ENCODE data around the gene PRKAG2.
"Not testable (repeated sequence)": the region's sequence is repeated elsewhere in the genome, so short reads cannot be mapped to it uniquely, and the experiment has no call there.

PRKAG2 gene

GRCh38 chr7:151876899-151877777 lies at the start of gene PRKAG2:
PRKAG2 (minus strand) TSS chr7:151877115; CDS start chr7:151876620, 495 bp downstream.
- FAIRE-seq: no peak

GRCh38 chr7:151926336-151926712 lies 49.4 kb upstream of the PRKAG2 start:
- FAIRE-seq: no peak

- no peak for FAIRE-seq
Measured at GRCh38 chr7:151925446-151926335, 48.8 kb upstream of the PRKAG2 start.

- FAIRE-seq: no peak
Measured at GRCh38 chr7:151924508-151924907, 47.6 kb upstream of the PRKAG2 start.

- no peak for FAIRE-seq
Measured at GRCh38 chr7:151924001-151924400, 47.1 kb upstream of the PRKAG2 start.

DNA sequence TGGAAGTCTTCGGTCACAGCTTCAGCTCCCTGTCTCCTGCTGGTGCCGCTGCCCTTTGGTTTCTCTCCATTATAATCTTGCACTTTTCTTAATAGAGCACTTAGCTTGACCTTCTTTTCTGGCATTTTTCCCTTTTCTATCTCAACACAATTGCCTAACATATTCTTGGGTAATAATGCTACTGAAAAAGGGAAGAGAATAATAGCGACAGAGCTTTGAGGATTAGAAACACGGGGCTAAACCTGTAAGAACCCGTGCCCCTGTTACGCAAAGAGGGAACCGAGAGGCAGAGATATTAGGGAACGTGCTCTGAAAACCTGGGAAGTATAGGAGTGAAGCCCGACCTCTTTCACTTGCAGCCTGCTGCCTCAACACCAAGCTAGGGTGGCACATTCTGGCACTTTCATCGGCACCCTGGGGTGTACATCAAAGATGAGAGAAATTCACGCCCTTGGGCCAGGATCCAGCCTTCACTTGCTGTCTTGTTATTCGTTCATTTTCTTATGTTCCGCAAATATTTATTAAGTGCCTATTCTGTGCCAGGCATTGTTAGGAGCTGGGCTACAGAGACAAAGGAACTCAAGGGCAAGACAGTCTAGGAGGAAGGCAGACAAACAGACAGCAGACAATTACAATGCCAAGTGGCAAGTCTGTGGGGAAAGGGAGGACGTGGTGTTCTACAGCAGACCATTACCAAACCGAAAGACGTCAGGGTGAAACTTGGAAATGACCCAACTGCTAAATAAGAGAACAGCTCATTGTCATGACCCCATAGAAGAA lies 46.4 kb upstream of the PRKAG2 start:
- FAIRE-seq: no peak

GRCh38 chr7:151921451-151921850 lies 44.5 kb upstream of the PRKAG2 start:
- no peak for FAIRE-seq

DNA sequence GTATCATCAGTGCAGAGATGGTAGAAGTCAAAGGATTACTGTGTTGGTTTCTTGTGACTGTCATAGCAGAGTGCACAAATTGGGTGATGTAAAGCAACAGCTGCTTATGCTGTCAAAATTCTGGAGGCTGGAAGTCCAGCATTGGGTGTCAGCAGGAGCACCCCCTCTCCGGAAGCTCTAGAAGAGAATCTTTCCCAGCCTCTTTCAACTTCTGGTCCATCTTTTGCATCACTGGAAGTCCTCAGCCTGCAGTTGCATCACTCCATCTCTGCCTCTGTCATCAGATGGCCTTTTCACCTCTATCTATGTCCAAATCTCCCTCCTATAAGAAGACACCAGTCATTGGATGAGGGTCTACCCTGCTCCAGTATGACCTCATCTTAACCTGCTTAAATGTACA lies 43.6 kb upstream of the PRKAG2 start:
- no peak for FAIRE-seq

DNA sequence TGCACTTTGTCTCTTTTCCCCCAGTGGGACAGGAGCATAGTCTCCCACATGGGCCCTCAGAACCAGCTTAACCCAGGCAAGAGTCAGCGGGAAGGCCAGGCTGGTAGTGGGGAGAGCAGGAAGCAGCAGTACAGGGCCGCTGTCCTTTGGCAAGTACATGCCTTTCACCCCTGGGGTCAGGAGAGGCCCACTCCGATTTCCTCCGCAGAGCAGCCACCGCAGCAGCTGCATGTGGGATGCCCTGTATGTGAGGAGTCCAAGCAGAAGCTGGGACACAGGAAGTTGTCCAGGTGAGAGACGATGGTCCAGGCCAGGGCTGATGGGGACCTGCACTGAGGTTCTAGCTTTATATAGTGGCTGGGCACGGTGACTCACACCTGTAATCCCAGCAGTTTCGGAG lies 42.7 kb upstream of the PRKAG2 start:
- no peak for FAIRE-seq

GRCh38 chr7:151918510-151918843 lies 41.6 kb upstream of the PRKAG2 start:
- no peak for FAIRE-seq

- FAIRE-seq: no peak
Measured at GRCh38 chr7:151917791-151918509, 41.0 kb upstream of the PRKAG2 start.

DNA sequence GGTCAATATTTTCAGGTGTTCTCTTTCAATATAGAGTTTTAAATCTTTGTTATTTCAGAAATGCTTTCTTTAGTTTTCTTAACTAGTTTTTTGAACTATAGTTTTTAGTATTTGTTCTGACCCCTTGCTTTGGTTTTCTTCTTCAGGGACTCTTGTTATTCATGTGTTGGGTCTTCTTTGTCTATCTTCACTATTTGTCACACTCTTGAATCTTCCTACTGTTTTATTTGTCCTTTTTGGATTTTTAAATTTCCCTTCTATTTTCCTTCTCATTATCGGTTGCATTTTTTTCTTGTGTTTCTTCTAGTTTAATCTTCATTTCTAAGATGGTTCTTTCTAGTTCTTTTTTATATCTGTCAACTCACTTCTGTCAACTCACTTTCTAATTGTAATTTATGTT lies 37.1 kb upstream of the PRKAG2 start:
- no peak for FAIRE-seq

DNA sequence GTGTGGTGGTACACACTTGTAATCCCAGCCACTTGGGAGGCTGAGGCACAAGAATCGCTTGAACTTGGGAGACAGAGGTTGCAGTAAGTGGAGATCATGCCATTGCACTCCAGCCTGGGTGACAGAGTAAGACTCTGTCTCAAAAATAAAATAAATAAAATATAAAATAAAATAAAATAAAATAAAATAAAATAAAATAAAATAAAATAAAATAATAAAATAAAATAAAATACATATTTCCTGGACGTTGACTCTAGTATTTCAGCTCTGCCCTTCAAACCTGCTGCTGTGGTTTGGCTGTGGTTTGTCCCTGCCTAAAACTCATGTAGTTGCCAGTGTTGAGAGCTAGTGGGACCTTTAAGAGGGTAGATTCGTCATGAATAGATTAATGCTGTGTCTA lies 33.7 kb upstream of the PRKAG2 start:
- peak; percentile 38 for FAIRE-seq

- FAIRE-seq: not testable (repeated sequence)
Measured at GRCh38 chr7:151907115-151907514, 30.2 kb upstream of the PRKAG2 start.

- no peak for FAIRE-seq
Measured at GRCh38 chr7:151905766-151906165, 28.9 kb upstream of the PRKAG2 start.

DNA sequence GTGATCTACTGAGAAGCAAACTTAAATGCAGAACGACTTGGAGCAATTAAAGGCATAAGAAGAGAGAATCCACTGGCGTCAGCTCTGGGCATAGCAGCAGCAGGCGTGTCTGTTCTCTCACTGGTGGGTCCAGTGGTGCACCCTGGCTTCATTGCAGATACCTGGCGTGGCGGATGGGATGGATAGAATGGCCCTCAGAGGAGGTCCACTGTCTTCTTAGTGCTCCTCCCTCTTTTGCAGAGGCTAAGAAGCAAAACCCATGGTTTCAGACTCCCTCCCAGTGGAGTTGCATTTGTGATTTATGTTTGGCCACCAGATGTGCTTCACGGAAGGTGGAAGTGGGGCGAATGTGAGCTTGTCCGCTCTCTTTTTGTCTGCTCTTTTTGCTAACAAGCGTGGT lies 28.4 kb upstream of the PRKAG2 start:
- FAIRE-seq: no peak

DNA sequence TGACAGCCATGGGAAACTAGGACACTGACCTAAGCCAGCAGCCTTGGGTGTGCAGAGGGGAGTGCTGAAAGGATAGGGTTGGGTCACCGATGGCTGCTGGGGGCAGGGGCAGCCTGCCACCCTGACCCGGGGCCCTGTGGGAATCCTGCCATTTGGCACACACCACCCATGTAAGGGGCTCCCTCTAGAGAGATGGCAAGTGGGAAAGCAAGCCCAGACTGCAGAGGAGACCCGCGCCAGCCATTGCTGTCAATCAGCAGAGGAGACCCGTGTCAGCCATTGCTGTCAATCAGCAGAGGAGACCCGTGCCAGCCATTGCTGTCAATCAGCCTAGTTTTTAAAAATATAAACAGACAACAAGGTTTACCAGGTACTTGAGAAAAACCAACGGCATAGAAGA lies 27.4 kb upstream of the PRKAG2 start:
- FAIRE-seq: no peak

DNA sequence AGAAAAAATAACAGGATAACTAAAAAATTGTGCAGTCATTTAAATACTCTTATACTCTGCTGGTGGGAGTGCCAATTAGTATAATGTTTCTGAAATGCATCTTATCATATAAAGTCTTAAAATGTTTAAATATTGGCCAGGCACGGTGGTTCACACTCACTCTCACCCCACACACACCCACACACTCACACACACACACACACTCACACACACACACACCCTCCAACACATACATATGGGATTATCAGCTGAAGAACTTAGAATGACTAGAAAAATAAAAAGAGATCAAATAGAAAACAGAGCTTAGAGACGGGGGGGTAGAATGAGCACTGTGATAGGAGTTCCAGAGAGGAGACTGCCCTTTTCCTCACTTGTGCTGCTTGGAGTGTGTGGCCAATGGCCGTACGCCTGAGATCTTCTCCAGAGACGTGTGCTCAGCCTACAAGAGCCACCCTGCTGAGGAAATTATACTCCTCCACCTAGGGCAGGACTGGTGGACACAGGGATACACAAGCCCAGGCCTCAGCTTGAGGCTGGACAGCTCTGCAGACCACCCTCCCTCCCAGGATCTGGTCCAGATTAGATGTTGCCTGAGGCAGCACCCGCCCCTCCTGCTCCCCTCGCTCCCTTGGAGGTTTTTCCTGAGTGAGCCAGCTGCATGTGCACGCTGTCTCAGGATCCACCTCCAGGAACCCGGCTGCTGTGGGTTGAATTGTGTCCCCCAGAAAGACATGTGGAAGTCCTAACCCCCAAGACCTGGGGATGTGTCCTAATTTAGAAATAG lies 26.5 kb upstream of the PRKAG2 start:
- no peak for FAIRE-seq

DNA sequence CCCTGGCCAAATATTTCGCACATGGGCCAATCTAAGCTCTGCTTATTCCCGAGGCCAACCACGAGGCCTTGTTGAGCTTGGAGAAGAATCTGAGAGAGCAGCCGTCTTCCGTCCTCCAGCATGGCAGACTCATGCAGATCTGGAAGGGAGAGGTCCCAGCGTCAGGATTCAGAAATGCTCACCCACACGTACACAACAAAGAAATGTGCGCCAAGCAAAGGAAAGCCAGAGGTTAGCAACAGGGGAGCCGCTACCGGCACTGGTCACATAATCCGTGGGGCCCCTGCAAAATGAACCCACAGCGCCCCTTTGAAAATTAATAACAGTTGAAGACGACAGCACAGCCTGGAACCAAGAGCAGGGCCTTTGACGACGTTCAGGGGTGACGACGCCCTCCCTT lies 25.4 kb upstream of the PRKAG2 start:
- FAIRE-seq: no peak

DNA sequence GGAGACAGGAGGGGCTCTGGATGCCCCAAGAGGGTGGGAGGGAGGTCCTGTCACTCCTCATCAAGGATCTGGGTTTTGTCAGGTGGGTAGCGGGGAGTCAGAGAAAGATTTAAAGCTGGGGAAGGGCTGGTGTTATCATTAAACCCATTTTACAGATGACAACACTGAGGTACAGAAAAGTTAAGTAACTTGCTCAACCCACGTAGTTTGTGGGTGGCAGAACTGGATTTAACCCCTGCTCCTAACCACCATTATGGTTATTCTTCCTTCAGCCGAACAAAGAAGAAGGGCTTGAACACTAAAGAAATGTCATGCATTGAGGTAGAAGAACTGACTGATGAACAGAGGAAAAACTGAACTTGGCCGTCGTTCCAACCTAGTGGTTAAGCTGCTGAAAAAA lies 24.9 kb upstream of the PRKAG2 start:
- FAIRE-seq: no peak

- no peak for FAIRE-seq
Measured at GRCh38 chr7:151900986-151901621, 24.2 kb upstream of the PRKAG2 start.
